HL-60/S4 (cell line): Measurements from ENCODE around the gene CD48.

ENCODE experiments used
- in situ Hi-C: fragments of 300-500 bp; cut with MboI; formaldehyde crosslinking; loops from 2 replicates; pipeline ENCODE4 v1.14.3; 2022; ENCODE audit warnings: low sequenced_read_pairs

Gene CD48, protein sequence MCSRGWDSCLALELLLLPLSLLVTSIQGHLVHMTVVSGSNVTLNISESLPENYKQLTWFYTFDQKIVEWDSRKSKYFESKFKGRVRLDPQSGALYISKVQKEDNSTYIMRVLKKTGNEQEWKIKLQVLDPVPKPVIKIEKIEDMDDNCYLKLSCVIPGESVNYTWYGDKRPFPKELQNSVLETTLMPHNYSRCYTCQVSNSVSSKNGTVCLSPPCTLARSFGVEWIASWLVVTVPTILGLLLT

DNA sequence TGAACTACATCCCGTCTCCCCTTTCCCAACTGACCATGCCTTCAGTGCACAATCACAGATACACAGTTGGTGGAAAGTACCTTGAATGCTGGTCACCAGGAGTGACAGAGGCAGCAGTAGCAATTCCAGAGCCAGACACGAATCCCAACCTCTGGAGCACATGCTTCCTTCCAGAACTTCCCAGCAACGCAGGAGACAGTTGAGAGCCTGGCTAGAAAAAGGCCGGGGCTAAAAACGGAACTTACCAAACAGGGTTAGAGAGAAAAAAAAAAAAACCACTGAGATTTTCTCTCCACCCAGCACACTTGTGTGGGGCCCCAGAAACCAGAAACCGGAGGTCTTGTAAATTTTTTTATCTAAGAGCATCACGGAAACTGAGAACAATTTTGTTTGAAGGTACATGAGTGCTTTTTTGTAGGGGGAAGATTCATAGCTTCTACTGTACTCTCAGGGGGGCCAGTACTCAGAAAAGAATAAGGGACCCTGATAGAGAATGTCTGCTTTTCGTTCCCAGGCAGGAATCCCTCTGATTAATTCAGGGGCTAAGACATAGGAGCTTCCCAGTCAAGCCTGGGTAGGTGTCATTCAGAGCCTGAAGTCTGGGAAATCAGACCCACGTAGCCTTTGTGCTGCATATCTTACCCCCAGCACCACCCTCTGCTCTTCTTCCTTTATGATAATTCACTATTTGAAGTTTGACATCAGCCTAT lies at the start of gene CD48:
Gene CD48 (minus strand): TSS at position 221 of the 710 bp plus-strand sequence. CDS start 59 bp downstream, at position 162.
- in situ Hi-C loops, result no loop called here

DNA sequence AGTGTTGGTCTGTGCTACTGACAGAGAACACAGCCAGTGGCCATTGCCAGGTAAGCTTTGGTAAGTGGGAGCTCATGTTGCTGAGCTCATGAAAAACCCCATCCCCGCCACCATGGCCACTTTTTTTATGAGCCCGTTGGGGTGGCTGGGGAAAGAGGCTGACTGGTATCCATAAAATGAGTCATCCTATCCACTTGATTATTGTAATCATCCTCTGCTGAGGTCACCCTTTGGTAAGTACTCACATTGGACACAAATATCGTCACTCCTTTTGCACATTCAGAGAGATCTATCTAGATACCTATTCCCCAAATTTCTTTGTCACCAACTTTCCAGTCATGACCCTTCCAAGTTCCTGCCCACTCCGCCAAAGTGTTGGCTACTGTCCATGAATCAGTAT lies 49.4 kb upstream of the CD48 start:
- in situ Hi-C loops, result loop anchor here (10.0 kb wide), 1 partner anchor 76 kb away; no protein-coding TSS in a partner anchor

DNA sequence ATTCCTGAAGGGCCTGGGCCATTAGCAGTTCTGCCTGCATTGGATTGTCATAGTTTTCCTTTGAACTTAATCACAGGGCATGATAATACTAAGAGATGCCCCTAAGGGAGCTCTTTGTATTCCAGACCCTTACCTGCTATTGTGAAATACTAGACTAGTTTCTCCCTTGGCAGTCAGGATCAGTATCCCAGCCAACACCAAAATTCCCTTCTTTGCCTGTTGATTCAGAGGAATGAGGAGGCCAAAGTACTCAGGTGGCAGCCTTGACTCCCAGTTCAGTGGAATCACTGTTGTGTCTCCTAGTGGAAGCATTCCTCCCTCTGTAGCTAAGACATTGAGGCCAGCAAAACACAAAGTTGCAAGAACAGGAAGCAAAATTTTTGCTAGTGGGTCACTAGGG lies 48.1 kb upstream of the CD48 start:
- in situ Hi-C loops, result loop anchor here (10.0 kb wide), 1 partner anchor 75 kb away; no protein-coding TSS in a partner anchor

DNA sequence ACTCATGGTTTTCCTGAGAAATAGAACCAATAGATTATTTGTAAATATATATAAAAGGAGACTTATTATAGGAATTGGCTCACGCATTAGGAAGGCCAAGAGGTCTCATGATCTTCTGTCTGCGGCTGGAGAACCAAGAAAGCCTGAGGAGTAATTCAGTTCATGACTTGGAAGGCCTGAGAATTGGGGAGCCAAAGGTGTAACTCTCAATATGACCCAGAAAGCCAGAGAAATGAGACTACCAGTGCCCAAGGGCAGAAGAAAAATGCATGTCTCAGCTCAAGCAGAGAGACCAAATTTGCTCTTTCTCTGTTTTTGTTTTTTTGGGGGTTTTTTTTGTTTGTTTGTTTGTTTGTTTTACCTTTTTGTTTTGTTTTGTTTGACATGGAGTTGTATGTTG lies 46.9 kb upstream of the CD48 start:
- in situ Hi-C loops, result no loop called here

DNA sequence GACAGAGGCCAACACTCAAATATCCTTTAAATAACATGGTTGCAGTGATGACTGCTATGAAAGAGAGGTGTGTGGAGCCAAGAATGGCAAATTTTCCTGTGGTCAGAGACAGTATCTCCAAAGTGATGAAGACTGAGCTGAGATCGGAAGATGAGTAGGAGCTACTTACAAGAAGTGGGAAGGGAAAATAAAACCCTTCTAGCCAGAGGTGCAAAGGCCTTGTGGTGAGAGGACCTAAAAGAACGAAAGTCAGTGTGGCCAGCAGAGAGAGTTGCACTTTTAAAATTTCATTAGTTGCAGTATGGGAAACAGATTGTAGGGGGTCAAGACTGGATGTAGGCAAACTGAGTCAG lies 45.2 kb upstream of the CD48 start:
- in situ Hi-C loops, result no loop called here

DNA sequence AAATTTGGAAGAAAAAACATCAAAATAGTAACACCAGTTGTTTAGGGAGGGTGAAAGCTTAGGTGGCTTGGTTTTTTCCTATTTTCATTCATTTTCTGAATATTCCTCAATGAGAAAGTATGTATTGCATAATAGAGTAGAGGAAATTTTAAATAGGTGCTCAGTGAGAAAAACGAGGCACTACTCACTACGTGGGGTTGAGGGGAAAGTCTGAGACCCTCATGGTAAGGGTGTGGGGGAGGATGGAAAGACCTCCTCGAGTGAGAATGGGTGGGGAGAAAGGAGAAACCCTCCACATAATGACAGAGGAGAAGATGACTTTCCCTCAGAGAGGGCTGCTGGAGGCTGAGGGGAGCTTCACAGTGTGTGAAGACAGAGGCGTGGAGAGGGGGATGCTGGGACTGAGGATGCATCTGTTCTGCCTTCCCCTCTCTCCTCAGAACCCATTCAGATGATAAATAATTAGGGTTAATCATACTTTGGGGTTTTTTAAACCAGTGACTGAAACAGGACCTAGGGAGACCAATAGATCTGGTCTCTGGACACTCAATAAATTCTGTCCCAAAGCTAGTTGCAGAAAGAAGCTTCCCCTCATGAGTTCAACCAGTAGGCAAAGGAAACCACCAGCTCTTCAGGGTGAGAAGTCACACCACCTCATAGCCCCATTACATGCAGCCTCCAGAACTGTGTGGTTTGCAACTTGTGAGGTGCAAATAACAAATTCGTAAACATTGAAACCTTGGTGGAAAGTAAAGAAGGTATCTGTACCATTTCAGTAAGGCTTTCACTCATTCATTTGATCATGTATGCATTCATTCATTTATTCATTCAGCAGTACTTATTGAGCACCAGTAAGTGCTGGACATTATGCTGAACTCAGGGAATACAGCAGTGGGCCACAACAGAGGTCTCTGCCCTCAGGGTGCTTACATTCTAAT lies 44.6 kb upstream of the CD48 start:
- in situ Hi-C loops, result no loop called here

DNA sequence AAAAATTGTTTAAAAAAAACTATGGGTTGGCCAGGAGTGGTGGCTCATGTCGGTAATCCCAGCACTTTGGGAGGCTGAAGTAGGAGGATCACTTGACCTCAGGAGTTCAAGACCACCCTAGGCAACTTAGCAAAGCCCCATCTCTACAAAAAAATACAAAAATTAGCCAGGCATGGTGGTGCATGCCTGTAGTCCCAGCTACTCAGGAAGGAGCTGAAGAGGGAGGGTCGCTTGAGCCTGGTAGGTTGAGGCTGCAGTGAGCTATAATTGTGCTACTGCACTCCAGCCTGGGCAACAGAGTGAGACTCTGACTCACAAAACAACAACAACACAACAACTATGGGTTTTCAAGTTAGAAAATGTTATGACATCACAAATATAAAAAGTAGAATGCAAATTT lies 43.8 kb upstream of the CD48 start:
- in situ Hi-C loops, result no loop called here

DNA sequence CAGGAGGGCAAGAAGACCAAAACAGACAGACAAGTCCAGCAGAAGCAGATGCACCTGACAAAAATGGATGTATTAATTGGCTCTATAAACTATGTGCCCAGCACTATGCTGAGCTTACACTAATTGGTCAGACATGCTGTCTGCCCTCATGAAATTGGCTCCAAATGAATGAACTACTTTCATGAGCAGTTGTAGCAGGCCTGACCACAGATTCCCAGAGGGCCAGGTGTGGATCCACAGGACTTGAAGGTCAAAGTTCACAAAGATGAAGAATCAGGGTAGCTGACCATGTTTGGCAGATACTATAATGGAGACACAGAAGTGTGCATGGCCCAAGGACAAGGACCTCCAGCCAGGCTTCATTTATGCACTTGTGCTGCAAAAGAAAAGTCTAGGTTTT lies 42.0 kb upstream of the CD48 start:
- in situ Hi-C loops, result no loop called here

DNA sequence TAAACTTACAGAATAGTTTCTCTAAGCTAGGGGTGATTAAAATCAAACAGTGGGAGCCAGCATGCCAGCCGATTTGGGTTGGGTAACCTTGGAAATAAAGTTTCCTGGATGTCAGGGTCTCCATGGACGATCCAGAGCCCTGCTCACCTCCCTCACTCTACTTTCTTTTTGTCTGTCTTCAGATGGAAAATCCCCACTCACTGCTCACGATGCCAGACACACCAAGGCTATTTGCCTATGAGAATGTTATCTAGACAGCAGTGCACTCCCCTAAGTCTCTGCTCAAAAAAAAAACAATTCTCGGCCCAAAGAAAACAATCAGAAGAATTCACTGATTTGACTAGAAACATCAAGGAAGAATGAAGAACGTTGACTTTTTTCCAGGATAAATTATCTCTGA lies 41.3 kb upstream of the CD48 start:
- in situ Hi-C loops, result no loop called here

DNA sequence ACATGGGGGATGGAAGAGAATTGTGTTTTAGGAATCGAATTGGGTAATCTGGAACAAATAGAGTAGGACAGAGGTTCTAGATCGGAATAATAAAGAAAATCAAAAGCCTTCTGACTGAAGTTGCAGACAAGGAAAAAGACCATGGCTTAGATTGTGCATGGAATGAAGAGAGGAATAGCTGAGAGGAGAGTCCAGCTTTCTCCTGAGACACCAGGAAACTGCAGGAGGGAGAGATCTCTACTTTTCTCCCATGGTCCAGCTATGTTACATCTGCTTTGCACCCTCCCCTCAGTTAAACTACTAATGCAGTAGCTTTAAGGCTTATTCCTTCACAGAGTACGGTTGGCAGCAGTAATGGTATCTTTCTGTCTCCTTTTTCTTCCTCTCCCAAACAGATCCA lies 40.8 kb upstream of the CD48 start:
- in situ Hi-C loops, result no loop called here

DNA sequence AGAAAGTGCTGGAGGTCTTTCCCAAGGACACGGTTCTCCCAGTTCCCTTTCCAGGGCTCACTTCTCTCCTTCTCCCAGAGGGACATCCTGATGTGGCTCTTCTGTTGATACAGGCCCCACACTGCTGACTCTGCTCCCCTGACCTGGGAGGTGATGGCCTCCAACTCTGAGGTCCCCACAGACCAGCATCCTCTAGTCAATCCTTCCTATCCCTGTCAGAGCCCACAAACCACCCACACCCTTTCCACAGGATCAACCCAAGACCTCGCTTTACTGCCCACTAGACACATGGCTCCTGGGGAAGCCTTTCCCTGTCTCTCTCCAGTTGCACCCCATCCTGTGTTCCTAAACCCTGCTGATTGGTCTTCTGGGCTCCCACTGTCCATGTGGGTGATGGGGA lies 39.0 kb upstream of the CD48 start:
- in situ Hi-C loops, result no loop called here

DNA sequence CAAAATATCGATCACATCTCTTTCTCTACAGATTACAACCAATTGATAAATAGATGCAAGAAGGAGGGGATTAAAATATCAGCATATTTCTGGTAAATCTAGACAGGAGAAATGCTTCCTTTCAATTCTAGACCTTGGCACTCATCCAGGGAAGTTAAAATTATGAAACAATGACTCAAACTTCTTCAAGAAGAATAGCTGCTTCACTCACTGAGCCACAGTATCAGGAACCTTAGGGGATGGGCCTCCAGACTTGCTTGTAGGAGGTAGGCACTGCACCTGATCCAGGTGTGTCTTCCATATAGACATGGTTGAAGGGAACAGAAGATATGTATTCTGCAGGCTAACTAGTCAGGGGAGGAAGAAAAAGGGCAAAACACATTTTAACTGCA lies 37.3 kb upstream of the CD48 start:
- in situ Hi-C loops, result loop anchor here (25.0 kb wide), 1 partner anchor 638 kb away; no protein-coding TSS in a partner anchor

DNA sequence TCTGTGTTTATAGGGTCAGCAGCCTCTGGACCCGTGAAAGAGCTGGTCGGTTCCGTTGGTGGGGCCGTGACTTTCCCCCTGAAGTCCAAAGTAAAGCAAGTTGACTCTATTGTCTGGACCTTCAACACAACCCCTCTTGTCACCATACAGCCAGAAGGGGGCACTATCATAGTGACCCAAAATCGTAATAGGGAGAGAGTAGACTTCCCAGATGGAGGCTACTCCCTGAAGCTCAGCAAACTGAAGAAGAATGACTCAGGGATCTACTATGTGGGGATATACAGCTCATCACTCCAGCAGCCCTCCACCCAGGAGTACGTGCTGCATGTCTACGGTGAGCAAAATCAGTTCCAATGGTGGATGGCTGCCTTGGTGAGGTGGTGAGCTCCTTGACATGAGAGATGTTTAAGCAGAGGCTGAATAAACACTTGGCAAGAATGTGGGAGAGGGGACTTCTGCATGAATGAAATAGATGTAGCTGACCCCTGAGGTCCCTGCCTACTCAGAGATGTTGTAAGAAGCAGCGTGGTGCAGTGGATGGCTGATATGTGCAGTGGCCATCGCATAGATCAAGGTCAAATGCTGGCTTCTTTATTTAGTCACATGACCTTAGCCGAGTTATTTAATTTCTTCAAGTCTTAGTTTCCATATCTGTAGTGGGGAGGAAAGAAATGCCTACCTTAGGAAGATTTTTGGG lies 36.7 kb upstream of the CD48 start:
- in situ Hi-C loops, result loop anchor here (25.0 kb wide), 1 partner anchor 639 kb away; no protein-coding TSS in a partner anchor

DNA sequence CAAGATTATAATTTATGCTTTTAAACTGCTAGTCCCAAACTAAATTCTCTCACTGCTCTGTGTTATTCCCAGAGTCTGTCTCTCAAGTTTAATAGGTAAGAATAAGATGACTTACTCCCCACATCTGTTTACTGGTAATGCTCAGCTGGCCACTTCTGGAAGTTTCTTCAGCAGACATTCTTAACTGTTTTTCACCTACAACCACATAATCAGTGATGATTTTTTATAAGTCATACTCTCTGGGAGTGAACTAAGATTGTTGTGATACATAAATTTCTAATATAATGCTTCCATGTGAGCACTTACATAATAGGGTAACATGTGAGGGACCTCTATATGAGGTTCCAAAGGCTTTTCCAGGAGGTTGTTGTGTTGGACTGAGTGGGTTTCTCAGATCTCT lies 36.1 kb upstream of the CD48 start:
- in situ Hi-C loops, result loop anchor here (25.0 kb wide), 1 partner anchor 640 kb away; no protein-coding TSS in a partner anchor

DNA sequence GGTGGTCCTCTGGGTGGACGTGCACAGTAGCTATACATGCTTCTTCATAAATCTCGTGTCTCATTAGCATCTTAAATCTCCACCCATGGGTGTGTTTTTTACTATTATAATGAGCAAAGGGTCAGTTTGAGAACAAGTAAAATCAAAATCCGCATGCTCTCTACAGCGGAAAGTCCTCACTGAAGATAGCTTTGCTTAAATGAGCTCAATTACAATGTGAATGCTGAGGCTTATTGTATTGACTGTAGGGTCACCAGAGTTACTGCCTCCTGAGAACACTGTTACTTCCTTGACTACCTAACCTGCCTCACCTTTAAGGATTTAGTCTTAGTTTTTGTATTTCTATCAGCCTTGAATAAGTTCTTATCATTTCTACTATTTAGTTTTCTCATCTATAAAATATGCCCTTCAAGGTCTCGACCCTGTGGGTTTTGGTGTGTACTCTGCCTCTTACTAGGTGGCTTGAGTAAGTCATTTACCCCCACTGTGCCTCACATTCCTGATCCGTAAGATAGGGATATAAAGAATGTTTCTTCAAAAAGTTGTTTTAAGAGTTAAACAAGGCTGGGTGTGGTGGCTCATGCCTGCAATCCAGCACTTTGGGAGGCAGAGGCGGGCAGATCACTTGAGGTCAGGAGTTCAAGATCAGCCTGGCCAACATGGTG lies 35.3 kb upstream of the CD48 start:
- in situ Hi-C loops, result loop anchor here (25.0 kb wide), 1 partner anchor 640 kb away; no protein-coding TSS in a partner anchor

DNA sequence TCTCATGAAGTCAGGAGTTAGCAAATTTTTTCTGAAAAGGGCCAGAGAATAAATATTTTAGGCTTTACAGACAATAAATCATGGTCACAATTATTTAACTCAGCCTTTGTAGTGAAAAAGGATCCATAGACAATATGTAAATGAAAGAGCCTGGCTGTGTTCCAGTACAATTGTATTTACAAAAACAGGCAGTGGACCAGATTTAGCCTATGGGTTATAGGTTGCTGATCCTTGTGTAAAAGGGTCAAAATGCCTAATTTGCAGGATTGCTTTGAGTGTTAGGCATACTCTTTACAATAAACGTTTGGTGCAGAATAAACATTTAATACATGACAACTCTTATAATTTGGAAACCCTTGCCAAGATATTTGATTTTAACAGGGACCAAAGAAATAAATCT lies 33.9 kb upstream of the CD48 start:
- in situ Hi-C loops, result loop anchor here (25.0 kb wide), 1 partner anchor 642 kb away; no protein-coding TSS in a partner anchor

DNA sequence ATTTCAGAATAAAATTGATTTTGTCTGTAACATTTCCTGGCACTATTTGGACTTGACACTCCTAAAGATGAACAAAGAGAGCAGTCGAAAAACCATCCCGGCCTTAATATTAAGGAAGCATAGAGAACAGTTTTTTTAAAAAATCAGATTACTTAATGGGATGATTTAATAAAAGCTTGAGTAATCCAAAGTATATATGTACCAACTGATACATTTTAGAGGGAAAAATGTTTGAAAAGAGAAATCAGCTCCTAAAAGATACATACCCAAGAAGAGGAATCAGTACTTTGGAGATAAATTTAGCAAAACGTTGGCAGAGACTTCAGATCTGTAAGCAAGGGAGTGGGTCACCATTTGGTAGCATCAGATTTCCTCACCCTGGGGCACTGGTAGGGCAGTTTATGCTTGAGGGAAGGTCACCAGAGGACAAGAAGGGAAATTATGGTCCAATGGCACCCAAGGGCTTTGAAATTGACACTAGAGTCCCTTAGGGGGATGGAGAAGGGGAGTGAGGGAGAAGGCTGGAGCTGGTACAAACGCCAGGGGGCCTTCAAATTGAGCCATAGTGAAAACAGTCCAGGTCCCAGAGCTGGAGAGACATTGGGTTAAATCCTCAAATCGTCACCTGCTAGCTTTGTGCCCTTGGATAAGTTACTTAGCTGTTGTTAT lies 33.4 kb upstream of the CD48 start:
- in situ Hi-C loops, result loop anchor here (25.0 kb wide), 1 partner anchor 642 kb away; no protein-coding TSS in a partner anchor

DNA sequence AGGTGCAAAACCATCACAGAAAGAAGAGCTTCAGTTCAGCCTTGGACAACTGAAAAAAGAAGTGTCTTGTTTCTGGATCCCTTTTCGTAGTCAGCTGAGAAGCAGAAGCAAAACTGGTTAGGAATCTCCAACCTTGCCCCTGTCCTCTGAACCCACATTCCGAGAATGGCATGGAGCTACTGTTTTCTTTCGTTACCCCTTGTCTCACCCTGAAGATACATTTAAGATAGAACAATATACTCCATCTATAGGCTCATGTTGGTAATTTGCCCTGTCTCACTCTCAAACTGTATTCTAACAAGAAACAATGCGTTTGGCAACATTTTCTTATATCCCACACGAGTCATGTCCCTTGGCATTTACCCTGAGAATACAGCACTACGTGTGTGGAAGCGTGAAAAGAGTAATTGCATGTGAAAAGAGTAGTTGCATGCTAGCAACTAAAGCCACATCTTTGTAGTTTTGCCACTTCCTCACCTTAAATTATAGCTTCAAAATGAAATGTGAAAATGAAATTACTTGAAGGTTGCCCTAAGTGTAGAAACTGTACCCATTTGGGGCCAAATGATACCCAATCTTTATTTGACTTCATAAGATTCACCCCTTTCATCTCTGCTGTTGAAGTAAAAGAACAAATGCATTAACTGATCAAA lies 32.7 kb upstream of the CD48 start:
- in situ Hi-C loops, result loop anchor here (25.0 kb wide), 1 partner anchor 643 kb away; no protein-coding TSS in a partner anchor

DNA sequence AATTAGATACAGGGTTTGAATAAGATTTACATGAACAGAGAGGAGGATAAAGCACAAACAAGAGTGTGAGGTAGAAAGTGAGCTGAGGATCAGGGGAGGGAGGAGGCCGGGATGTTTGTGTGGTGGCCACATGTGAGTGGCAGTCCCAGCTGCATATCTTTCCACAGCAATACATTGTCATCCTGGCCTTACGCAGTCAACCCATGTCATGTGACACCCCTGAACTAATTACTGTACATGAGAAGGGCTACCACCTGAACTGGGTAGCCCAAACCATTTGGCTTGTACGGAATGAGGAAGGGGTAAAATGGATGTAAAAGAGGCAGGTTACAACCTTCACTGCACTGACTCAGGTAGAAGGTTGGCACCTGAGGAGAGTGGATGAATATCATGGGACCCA lies 31.6 kb upstream of the CD48 start:
- in situ Hi-C loops, result loop anchor here (25.0 kb wide), 1 partner anchor 644 kb away; no protein-coding TSS in a partner anchor
